ENCODE results near the gene IFI27. TPM values are rescaled to one million over a fixed set of nuclear protein-coding genes. Genes with fewer than 3 reads are reported as not detected.

Gene IFI27
- total and polyA plus RNA-seq, 2 donors (not counting 1 experiment from before 2014, with no cell fraction given): 0.15 to 0.81 TPM

GRCh38 chr14:94124582-94125377 lies 14.2 kb downstream of the IFI27 start:
- Histone ChIP-seq H3K79me2 (ENCODE audit: control insufficient read depth, insufficient read depth, low read length) (no peaks in the 10 kb centered on the region), H2AFZ (ENCODE audit: insufficient read depth, low read depth, low read length, poor library complexity, severe bottlenecking) (no peak overlapping the region), H3K9me3 (ENCODE audit: control extremely low read depth in 1 of 3, control insufficient read depth in 2 of 3, insufficient read depth in 1 of 3, low read length in 2 of 3) (peaks cover 0 to 15% (median 9%) of the 10 kb centered on the region in 3 donors), H3K36me3 (replicated peaks in 1 of 2; ENCODE audit: control extremely low read depth in 1 of 2, control insufficient read depth in 1 of 2, extremely low read depth in 1 of 2, insufficient read depth in 2 of 2, low read length in 1 of 2) (peaks cover 0 to 3% of the 10 kb centered on the region in 2 experiments), H3K27ac (ENCODE audit: low read length in 2 of 2) (no peak overlapping the region), H3K9ac (ENCODE audit: low read length) (no peak overlapping the region), H3K4me2 (replicated peaks; ENCODE audit: low read depth, low read length, poor library complexity, severe bottlenecking) (no peak overlapping the region), H3K4me1 (ENCODE audit: control insufficient read depth in 2 of 2, insufficient read depth in 2 of 2, low read length in 2 of 2) (peaks cover 6 to 11% of the 10 kb centered on the region in 2 donors), H3K27me3 (replicated peaks in 1 of 4; ENCODE audit: control extremely low read depth in 1 of 4, control insufficient read depth in 3 of 4, insufficient read depth in 4 of 4, low read length in 3 of 4) (peaks cover 0 to 10% (median 0%) of the 10 kb centered on the region in 4 experiments), H4K20me1 (ENCODE audit: control insufficient read depth, insufficient read depth, low read length, poor library complexity, severe bottlenecking) (no peaks in the 10 kb centered on the region), H3K4me3 (ENCODE audit: control extremely low read depth in 1 of 5, extremely low read depth in 1 of 5, insufficient read depth in 1 of 5, low read depth in 2 of 5, low read length in 4 of 5) (no peak overlapping the region)
- WGBS (ENCODE audit: insufficient coverage): 100% methylated on average over 5 of the region's 9 CpGs
- ATAC-seq (ENCODE audit: low read depth): no peak
- ChIA-PET POLR2A (no interaction called here), CTCF (interaction anchor here (1.1 to 1.2 kb wide), 2 partner anchors 12 to 13 kb away, joined by 3 to 4 read pairs; no protein-coding TSS in a partner anchor)
- DNase-seq: no peak
- intact Hi-C loops (cut with micrococcal nuclease): no loop called here
- peaks cover 9% of the 10 kb centered on the region for H3K9me3 Mint-ChIP-seq (ENCODE audit: insufficient read depth)
- H3K27ac Mint-ChIP-seq: no peak overlapping the region
- H3K27me3 Mint-ChIP-seq: peaks cover 16% of the 10 kb centered on the region
- H3K4me3 Mint-ChIP-seq: no peak overlapping the region
- peaks cover 8% of the 10 kb centered on the region for H3K4me1 Mint-ChIP-seq
- TF ChIP-seq, protein P1, sequence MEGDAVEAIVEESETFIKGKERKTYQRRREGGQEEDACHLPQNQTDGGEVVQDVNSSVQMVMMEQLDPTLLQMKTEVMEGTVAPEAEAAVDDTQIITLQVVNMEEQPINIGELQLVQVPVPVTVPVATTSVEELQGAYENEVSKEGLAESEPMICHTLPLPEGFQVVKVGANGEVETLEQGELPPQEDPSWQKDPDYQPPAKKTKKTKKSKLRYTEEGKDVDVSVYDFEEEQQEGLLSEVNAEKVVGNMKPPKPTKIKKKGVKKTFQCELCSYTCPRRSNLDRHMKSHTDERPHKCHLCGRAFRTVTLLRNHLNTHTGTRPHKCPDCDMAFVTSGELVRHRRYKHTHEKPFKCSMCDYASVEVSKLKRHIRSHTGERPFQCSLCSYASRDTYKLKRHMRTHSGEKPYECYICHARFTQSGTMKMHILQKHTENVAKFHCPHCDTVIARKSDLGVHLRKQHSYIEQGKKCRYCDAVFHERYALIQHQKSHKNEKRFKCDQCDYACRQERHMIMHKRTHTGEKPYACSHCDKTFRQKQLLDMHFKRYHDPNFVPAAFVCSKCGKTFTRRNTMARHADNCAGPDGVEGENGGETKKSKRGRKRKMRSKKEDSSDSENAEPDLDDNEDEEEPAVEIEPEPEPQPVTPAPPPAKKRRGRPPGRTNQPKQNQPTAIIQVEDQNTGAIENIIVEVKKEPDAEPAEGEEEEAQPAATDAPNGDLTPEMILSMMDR (IDR thresholded peaks at IDR 0.05): no peak
- TF ChIP-seq EZH2 (IDR thresholded peaks at IDR 0.05; ENCODE audit: borderline replicate concordance, insufficient read depth, low read depth, low read length, poor library complexity, severe bottlenecking): no peak

All from B cell (primary cell).